Heart left ventricle (tissue), 16 donors: Measurements from ENCODE around the gene CD8B. TPM values are rescaled to one million over a fixed set of nuclear protein-coding genes. Genes with fewer than 3 reads are reported as not detected.

ENCODE experiments used
- ATAC-seq, 4 donors: fragments of 200-7000 bp; cut with Tn5 transposase; one replicate each; pipeline ENCODE4 v1.9.1; 2020 to 2022; ENCODE audit warnings: moderate library complexity in 4 of 4, mild to moderate bottlenecking in 3 of 4, moderate number of reproducible peaks in 1 of 4
- DNase-seq, 5 donors: peaks; one replicate each; pipeline ENCODE4 v3.0.0-alpha.2; 2020
- H3K27ac ChIP-seq, 12 donors: fragments of 200-600 bp; sonication (generic) in 4 of 12; one replicate each; pipeline versions ENCODE4 v1.5.0 to v1.8.0; 2016 to 2022; ENCODE audit warnings: mild to moderate bottlenecking in 2 of 12
- H3K27me3 ChIP-seq, 9 donors: fragments of 200-600 bp; sonication (generic) in 2 of 9; one replicate each; pipeline versions ENCODE4 v1.5.1 to v1.8.0; 2016 to 2022; ENCODE audit warnings: mild to moderate bottlenecking in 3 of 9
- H3K36me3 ChIP-seq, 9 donors: fragments of 200-600 bp; sonication (generic) in 2 of 9; one replicate each; pipeline versions ENCODE4 v1.5.0 to v1.8.0; 2018 to 2022; ENCODE audit warnings: mild to moderate bottlenecking in 2 of 9
- H3K4me1 ChIP-seq, 12 donors: fragments of 200-600 bp; sonication (generic) in 4 of 12; one replicate each; pipeline versions ENCODE4 v1.5.0 to v1.8.0; 2016 to 2022; ENCODE audit warnings: mild to moderate bottlenecking in 3 of 12
- H3K4me3 ChIP-seq, 12 donors: fragments of 200-600 bp; sonication (generic) in 4 of 12; one replicate each; pipeline versions ENCODE4 v1.5.0 to v1.8.0; 2017 to 2022; ENCODE audit warnings: mild to moderate bottlenecking in 9 of 12, moderate library complexity in 4 of 12
- H3K9me3 ChIP-seq, 12 donors: fragments of 200-600 bp; sonication (generic) in 4 of 12; one replicate each; pipeline versions ENCODE4 v1.5.0 to v1.8.0; 2016 to 2022; ENCODE audit warnings: mild to moderate bottlenecking in 1 of 12
- CTCF ChIP-seq, 12 donors: fragments of 200-600 bp; sonication (generic) in 4 of 12; IDR thresholded peaks; one replicate each; pipeline versions ENCODE4 v1.5.0 to v1.8.0; 2018 to 2022; ENCODE audit warnings: antibody characterized with exemption in 12 of 12, mild to moderate bottlenecking in 5 of 12
- POLR2A ChIP-seq, 2 donors: fragments of 450-650 bp; IDR thresholded peaks; one replicate each; pipeline ENCODE4 v1.6.1; 2017; ENCODE audit warnings: antibody characterized with exemption in 2 of 2, mild to moderate bottlenecking in 2 of 2, moderate library complexity in 2 of 2
- WGBS, 4 donors: extraction: QIAGEN DNeasy Blood & Tissue Kit in 2 of 4; methylation state at CpG; one replicate each; pipeline versions ENCODE4 v1.1.5 to v1.1.7; 2013 to 2018; 5-methylcytosine and 5-hydroxymethylcytosine counted together
- intact Hi-C, 10 donors: fragments of 100-400 bp; cut with DNase I; formaldehyde crosslinking; loops; one replicate each; pipeline versions ENCODE4 v1.11.1 to v1.14.2; 2022
- polyA plus RNA-seq, 2 donors: library from polyadenylated mRNA; stranded (reverse); fragments of 200-250 nt; gene quantifications; one replicate each; pipeline ENCODE4 v1.2.3, GENCODE V29; 2013
- total RNA-seq, 9 donors: library from RNA; depleted of rRNA in 2 of 9; stranded (reverse); fragments of >200 nt in 2 of 9; fragmentation: NEBNext Ultra II Directional in 3 of 9; extraction: Animal tissue kit (Norgen Biotek cat#: 25700) in 3 of 9; gene quantifications; one replicate each; pipeline versions ENCODE4 v1.1.0 to v1.2.4, GENCODE V29; 2016 to 2023
- donor health status: ischemic (EF 13 %, LVEDD 7.1; RV severe dilation, severe dysfunction).
- donor health status: healthy with polysubstance abuse.
- donor health status: DM: no; HTN: yes; CAD: no.
- donor health status: DM: no; HTN: no; CAD: no.
- donor health status: ischemic (EF 25% LVEDD 6.9; RV normal size, moderate dysfunction).
- donor health status: ischemic (EF 25% LVEDD 5.7; RV mildly dilated, moderate dysfunction).
- donor health status: healthy.
- donor health status: DM: yes; HTN: yes; CAD: no.
- donor health status: ischemic (EF 35%, LVEDD 5.7; RV mildly dilated, moderate dysfunction).
- donor health status: nonischemic (EF 11% LVEDD 7.7; RV severe dilation, severe dysfunction).
- donor health status: DM: yes; HTN: yes; CAD: no.
- donor health status: PGD.
- donor health status: ischemic (EF 29% LVEDD 5.4; RV normal size, mild dysfunction).
- donor health status: nonischemic (EF 23%, LVEDD 6.1; RV moderate dilation, normal function).

Gene CD8B
- total and polyA plus RNA-seq, 11 donors = 0.21 to 4.0 (median 1.0) TPM; not detected in 7

GRCh38 chr2:86774862-86775261, 86.8 kb downstream of the CD8B start:
- no peak overlapping the region for H3K27ac ChIP-seq
- no peaks in the 10 kb centered on the region for H3K9me3 ChIP-seq
- no peaks in the 10 kb centered on the region for H3K27me3 ChIP-seq
- no peak for TF ChIP-seq POLR2A (IDR thresholded peaks at IDR 0.05)
- no peak for TF ChIP-seq CTCF (IDR thresholded peaks at IDR 0.05)
- WGBS, 4 donors = 64 to 75% (median 71%) methylated on average over 5 of the region's 5 CpGs
- intact Hi-C loops = no loop called here
- DNase-seq = no peak
- peak in 1 of 4 donors; percentile 25 for ATAC-seq
- peaks cover 0 to 73% (median 54%) of the 10 kb centered on the region in 9 donors for H3K36me3 ChIP-seq
- peaks cover 0 to 17% (median 1%) of the 10 kb centered on the region in 12 donors for H3K4me1 ChIP-seq
- no peak overlapping the region for H3K4me3 ChIP-seq

- H3K9me3 ChIP-seq = no peaks in the 10 kb centered on the region
- intact Hi-C loops = no loop called here
- no peak for TF ChIP-seq POLR2A (IDR thresholded peaks at IDR 0.05)
- no peak for TF ChIP-seq CTCF (IDR thresholded peaks at IDR 0.05)
- peaks cover 0 to 93% (median 76%) of the 10 kb centered on the region in 9 donors for H3K36me3 ChIP-seq
- no peak for ATAC-seq
- H3K4me1 ChIP-seq = peaks cover 0 to 32% (median 10%) of the 10 kb centered on the region in 12 donors
- no peak overlapping the region for H3K4me3 ChIP-seq
- no peak for DNase-seq
- WGBS, 4 donors = 72 to 84% (median 76%) methylated on average over 5 of the region's 5 CpGs
- no peaks in the 10 kb centered on the region for H3K27me3 ChIP-seq
- H3K27ac ChIP-seq = no peak overlapping the region
Observed at GRCh38 chr2:86772611-86773010, 89.1 kb downstream of the CD8B start.

- Histone ChIP-seq H3K36me3 (peaks cover 0 to 98% (median 93%) of the 10 kb centered on the region in 9 donors), H3K27ac (no peak overlapping the region), H3K9me3 (no peaks in the 10 kb centered on the region), H3K4me1 (peaks cover 0 to 34% (median 10%) of the 10 kb centered on the region in 12 donors), H3K27me3 (no peaks in the 10 kb centered on the region), H3K4me3 (no peak overlapping the region)
- 82 to 94% (median 92%) methylated on average over 6 of the region's 6 CpGs for WGBS, 4 donors
- ATAC-seq (no peak), DNase-seq (no peak)
- TF ChIP-seq POLR2A (IDR thresholded peaks at IDR 0.05) = no peak
- no peak for TF ChIP-seq CTCF (IDR thresholded peaks at IDR 0.05)
- intact Hi-C loops = no loop called here
Observed at GRCh38 chr2:86770816-86771301, 90.8 kb downstream of the CD8B start.

- DNase-seq (no peak), ATAC-seq (no peak)
- intact Hi-C loops = no loop called here
- Histone ChIP-seq H3K9me3 (no peaks in the 10 kb centered on the region), H3K4me1 (peaks cover 0 to 34% (median 13%) of the 10 kb centered on the region in 12 donors), H3K36me3 (peaks cover 0 to 96% (median 91%) of the 10 kb centered on the region in 9 donors), H3K27me3 (no peaks in the 10 kb centered on the region), H3K4me3 (no peak overlapping the region), H3K27ac (no peak overlapping the region)
- WGBS, 4 donors = 64 to 77% (median 73%) methylated on average over 4 of the region's 4 CpGs
- TF ChIP-seq CTCF (IDR thresholded peaks at IDR 0.05) (no peak), POLR2A (IDR thresholded peaks at IDR 0.05) (no peak)
Observed at GRCh38 chr2:86769838-86770237, 91.8 kb downstream of the CD8B start.
